Liver (tissue), 3 donors: ENCODE measurements around the gene AS3MT.

Source experiments
- CTCF ChIP-seq: fragments of 150-350 bp; IDR thresholded peaks from 2 replicates; pipeline ENCODE4 v1.5.1; 2017; ENCODE audit warnings: improper control_type of control experiment, low read depth, low read length; ENCODE audit not compliant: missing input control
- EGR1 ChIP-seq, 2 donors: IDR thresholded peaks; 2 replicates each; pipeline ENCODE4 v1.6.1; 2016 to 2018; ENCODE audit warnings: antibody characterized with exemption in 2 of 2, low read depth in 2 of 2
- FOXA1 ChIP-seq: IDR thresholded peaks from 2 replicates; pipeline ENCODE4 v1.6.1; 2016; ENCODE audit warnings: antibody characterized with exemption
- JUND ChIP-seq, 2 donors: IDR thresholded peaks; 2 replicates each; pipeline ENCODE4 v1.6.1; 2016; ENCODE audit warnings: antibody characterized with exemption in 2 of 2
- MAX ChIP-seq: IDR thresholded peaks from 2 replicates; pipeline ENCODE4 v1.6.1; 2016; ENCODE audit warnings: antibody characterized with exemption
- REST ChIP-seq: IDR thresholded peaks from 2 replicates; pipeline ENCODE4 v1.6.1; 2016; ENCODE audit warnings: antibody characterized with exemption, mild to moderate bottlenecking
- RXRA ChIP-seq, 2 donors: IDR thresholded peaks; 2 replicates each; pipeline ENCODE4 v1.6.1; 2017 to 2018; ENCODE audit warnings: antibody characterized with exemption in 2 of 2, mild to moderate bottlenecking in 1 of 2
- SP1 ChIP-seq: IDR thresholded peaks from 2 replicates; pipeline ENCODE4 v1.6.1; 2018; ENCODE audit warnings: antibody characterized with exemption, mild to moderate bottlenecking
- TAF1 ChIP-seq: conservative IDR thresholded peaks from 2 replicates; pipeline ENCODE4 v1.6.1; 2016; ENCODE audit warnings: antibody characterized with exemption, mild to moderate bottlenecking
- YY1 ChIP-seq: IDR thresholded peaks from 2 replicates; pipeline ENCODE4 v1.6.1; 2016; ENCODE audit warnings: antibody characterized with exemption, mild to moderate bottlenecking
- ZBTB33 ChIP-seq: IDR thresholded peaks from 2 replicates; pipeline ENCODE4 v1.6.1; 2016; ENCODE audit warnings: antibody characterized with exemption
- donor health status: healthy.
- donor health status: healthy.

DNA sequence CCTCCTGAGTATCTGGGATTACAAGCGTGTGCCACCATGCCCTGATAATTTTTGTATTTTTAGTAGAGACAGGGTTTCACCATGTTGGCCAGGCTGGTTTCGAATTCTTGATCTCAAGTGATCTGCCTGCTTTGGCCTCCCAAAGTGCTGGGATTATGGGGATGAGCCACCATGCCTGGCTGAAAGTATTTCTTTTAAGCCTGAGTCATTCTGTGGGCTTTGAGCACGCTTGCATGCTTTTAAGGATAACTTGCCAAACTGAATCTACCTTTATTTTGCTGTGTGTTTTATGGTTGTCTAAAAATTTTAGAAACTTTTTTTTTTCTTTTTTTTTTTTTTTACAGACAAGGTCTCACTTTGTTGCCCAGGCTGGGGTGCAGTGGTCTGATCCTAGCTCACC is 82.0 kb downstream of the AS3MT start:
- TF ChIP-seq CTCF (no peak), REST (no peak), JUND (IDR thresholded peaks at IDR 0.05) (no peak), RXRA (IDR thresholded peaks at IDR 0.05) (no peak), TAF1 (no peak), MAX (no peak), YY1 (no peak), FOXA1 (no peak), EGR1 (IDR thresholded peaks at IDR 0.05; ENCODE audit: low read depth in 2 of 2) (no peak), SP1 (no peak), ZBTB33 (no peak)
